GM23248 (cell line): Measurements from ENCODE around the gene RIPK3.

Experiments used
- EZH2 ChIP-seq: fragments of 200-600 bp; sonication (generic); IDR thresholded peaks from 2 replicates; pipeline ENCODE4 v1.6.1; 2018; ENCODE audit warnings: antibody characterized with exemption, mild to moderate bottlenecking; ENCODE audit not compliant: insufficient read depth, poor library complexity, severe bottlenecking
- EZH2phosphoT487 ChIP-seq: fragments of 200-600 bp; sonication (generic); IDR thresholded peaks from 2 replicates; pipeline ENCODE4 v1.6.1; 2018; ENCODE audit warnings: antibody characterized with exemption, moderate library complexity, mild to moderate bottlenecking, low read depth; ENCODE audit not compliant: insufficient read depth

DNA sequence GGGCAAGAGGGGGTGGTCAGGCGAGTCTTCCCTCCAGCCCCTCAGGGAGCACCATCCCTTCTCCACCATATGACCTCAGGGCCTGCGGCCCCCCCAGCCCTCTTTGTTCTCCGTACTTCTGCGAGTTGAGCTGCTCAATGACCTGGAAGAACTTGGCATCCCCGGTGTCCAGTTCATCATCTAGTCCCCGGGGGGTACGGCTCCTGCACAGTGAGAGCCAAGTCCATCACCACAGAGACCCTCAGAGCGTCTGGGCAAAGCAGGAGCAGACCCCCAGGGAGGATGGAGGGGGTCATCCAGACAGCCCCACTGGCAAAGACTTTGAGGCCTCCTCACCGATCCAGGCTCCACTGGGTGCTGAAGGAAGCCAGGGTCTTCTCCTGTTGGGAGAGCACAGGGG is 13.8 kb downstream of the RIPK3 start:
- TF ChIP-seq EZH2phosphoT487: no peak
- no peak for TF ChIP-seq EZH2
